ENCODE measurements around the gene ATP8B4.

DNA sequence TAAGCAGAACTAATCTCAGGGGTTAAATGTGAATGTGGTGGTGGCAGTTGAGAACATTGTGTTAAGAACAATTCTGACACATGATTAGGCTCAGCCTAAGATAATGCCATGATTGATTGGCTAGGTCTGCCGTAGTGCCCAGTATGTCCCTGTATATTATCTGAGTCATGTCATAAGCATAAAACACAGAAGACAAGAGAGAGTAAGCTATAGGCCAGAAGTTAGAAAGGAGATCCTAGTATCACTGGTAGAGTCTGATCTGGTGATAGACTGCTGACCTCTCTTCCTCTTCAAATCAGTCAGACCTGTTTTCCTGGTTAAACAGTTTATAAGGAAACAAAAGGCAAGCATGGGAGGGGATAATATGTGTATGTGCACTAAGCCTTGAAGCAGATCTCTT, 30.1 kb upstream of the ATP8B4 start:
- TF ChIP-seq POLR2A (IDR thresholded peaks at IDR 0.05) (no peak), POLR2AphosphoS5 (IDR thresholded peaks at IDR 0.05) (no peak), EP300 (IDR thresholded peaks at IDR 0.05) (no peak)
- TF ChIP-seq, protein P1, sequence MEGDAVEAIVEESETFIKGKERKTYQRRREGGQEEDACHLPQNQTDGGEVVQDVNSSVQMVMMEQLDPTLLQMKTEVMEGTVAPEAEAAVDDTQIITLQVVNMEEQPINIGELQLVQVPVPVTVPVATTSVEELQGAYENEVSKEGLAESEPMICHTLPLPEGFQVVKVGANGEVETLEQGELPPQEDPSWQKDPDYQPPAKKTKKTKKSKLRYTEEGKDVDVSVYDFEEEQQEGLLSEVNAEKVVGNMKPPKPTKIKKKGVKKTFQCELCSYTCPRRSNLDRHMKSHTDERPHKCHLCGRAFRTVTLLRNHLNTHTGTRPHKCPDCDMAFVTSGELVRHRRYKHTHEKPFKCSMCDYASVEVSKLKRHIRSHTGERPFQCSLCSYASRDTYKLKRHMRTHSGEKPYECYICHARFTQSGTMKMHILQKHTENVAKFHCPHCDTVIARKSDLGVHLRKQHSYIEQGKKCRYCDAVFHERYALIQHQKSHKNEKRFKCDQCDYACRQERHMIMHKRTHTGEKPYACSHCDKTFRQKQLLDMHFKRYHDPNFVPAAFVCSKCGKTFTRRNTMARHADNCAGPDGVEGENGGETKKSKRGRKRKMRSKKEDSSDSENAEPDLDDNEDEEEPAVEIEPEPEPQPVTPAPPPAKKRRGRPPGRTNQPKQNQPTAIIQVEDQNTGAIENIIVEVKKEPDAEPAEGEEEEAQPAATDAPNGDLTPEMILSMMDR (IDR thresholded peaks at IDR 0.05): no peak

Measured in upper lobe of left lung (tissue), 4 donors.